GM19035 (cell line): ENCODE measurements around the gene BRAF.
"Not testable (repeated sequence)": the region's sequence is repeated elsewhere in the genome, so short reads cannot be mapped to it uniquely, and the experiment has no call there.

Experiments used
- ATAC-seq: cut with Tn5 transposase; IDR thresholded peaks from one replicate; pipeline ENCODE4 v1.9.1; 2021; ENCODE audit not compliant: unreplicated experiment

The BRAF gene

DNA sequence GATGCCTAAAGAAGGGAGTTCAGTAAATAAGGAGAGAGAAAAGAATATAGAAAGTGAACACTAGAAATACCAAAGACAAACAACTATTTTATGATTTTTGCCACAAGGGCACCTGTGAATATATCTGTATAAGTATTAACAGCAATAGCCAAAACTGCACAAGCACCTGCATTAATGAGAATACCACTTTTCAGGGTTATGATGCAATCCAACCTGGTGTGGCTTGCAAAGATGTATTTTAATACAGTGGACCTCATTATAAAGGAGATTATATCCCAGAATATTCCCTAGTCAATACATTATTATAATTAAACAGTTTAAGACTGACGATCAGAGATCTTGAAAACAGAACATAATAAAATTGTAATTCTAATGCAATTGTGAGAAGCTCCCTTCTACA, 4.0 kb downstream of the BRAF start:
- no peak for ATAC-seq

DNA sequence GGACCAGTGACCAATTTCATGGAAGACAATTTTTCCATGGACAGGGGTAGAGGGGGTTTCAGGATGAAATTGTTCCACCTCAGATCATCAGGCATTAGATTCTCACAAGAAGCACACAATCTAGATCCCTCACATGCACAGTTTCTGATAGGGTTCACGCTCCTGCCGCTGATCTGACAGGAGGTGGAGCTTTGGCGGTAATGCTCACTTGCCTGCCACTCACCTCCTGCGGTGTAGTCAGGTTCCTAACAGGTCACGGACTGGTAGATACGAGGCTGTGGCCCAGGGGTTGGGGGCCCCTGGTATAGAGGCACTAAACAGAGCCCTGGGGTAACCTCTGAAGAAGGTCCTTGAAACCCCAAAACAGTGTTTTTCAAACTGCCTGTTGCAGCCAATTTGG, 6.5 kb downstream of the BRAF start:
- ATAC-seq = no peak

DNA sequence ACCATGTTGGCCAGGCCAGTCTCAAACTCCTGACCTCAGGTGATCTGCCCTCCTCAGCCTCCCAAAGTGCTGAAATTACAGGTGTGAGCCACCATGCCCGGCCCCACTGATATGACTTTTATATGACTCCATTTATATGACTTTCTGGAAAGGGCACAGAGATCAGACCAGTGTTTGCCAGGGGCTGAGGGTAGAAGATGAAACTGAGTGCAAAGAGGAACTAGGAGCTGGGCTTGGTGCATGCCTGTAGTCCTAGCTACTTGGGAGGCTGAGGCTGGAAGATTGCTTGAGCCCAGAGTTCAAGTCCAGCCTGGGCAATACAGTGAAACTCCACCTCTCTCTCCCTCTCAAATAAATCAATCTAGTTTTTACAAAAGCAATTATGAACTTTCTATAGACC, 7.5 kb downstream of the BRAF start:
- no peak for ATAC-seq

DNA sequence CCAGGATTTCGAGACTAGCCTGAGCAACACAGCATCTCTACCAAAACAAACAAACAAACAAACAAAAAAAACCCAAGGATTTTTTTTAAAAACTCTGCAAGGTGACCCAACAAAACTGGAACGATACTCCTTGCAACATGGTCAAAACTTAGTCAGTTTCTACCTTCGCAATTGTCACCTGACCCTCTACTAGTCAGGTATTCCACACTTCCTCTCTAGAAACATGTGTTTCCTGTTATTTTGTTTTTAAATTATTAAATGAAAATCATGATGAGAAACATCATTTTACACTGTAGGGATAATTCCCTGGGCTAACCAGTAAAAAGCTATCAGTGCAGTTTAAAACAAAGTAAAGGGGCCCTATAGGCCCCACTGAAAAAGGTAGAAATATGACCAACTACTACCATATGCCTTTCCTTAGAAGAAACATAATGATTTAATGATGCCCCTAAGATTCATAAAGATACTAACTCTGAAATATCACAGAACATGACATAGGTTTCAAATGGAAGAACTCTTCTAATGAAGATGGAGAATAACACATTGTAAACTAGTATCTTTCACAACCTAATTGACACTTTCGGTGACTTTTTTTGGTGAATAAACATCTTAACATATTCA, 8.7 kb downstream of the BRAF start:
- no peak for ATAC-seq

DNA sequence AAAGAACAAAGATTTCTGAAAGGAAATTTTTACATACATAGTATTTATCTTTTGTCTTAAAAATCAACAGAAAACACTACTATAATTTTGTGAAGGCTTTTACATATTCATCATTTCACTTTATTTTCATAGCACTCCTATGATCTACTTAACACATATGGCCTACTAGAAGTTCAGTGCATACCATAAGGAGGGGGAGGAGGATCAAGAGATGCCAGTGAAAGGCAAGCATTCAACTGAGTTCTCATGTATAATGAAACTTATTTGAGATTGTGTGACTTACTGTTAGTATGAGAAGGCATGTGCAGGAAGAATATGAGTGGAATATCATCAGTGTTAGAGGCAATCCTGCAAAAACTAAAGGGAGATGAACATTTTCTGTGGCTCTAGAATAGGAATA, 10.6 kb downstream of the BRAF start:
- no peak for ATAC-seq

DNA sequence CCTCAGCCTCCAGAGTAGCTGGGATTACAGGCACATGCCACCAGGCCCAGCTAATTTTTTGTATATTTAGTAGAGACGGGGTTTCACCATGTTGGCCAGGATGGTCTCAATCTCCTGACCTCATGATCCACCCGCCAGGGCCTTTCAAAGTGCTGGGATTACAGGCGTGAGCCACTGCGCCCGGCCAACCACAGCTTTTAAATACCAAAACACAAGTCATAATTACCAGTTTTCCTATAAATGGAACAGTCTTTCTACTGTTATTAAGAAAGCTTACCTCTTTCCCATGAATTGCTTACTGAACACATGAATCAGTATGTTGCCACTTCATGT, 11.2 kb downstream of the BRAF start:
- not testable (repeated sequence) for ATAC-seq

DNA sequence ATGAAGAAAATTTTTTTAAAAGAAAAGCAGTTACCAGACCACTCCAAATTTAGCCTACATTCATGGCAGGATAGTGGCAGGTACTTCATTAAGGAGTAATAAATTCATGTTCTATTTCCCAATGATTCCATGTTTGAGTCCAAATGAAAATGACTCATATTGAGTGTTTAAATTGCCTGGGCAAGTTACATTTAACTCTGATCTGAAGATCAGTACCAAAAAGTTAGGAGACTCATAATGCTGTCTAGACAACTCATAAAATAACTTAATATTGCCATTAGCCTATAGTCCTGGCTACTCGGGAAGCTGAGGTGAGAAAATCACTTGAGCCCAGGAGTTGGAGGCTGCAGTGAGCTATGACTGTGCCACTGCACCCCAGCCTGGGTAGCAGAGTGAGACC, 13.0 kb downstream of the BRAF start:
- ATAC-seq = no peak

DNA sequence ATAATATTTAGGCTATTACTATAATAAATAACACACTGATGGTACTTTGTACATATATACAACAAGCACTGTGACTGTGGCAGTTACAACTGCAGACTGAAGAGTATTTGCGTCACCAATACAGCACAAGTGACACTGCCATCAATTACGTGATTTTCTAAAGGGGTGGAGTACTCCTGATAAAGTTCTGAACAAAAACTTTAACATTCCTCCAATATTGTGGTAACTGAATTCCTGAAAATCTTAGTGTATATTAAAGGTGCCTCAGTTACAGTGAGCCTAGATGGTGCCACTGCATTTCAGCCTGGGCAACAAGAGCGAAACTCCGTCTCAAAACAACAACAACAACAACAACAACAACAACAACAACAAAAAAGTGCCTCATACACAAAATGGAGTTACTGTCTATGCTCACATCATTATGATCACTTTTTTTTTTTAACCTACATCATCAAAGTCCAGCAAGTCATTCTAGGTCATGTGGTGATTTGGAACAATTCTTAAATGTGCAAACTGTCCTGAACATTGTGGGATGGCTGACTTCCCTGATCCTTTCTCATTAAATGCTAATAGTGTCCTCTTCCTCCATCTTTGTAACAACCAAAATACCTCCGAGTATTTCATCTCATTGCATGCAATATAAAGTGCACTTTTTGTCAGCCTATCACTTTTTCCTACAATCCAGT, 15.1 kb downstream of the BRAF start:
- ATAC-seq = no peak

DNA sequence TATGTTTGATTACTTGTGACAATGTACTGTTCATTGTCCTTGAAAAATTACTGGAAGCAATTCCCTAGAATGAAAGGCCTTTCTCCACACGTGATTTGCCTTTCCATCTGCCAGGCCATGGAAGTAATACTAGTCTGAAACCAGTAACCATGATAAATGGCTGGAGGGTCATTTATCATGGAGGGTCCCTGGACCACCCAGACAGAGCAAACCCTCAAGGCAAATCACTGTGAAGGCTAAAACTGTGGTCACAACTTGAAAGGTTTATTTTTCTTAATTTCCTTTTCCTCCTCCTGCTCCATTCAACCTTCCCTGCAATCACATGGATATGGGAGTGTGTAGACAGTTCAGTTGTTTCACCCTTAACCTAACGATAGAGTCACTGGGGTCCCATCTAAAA, 16.4 kb downstream of the BRAF start:
- ATAC-seq = no peak

DNA sequence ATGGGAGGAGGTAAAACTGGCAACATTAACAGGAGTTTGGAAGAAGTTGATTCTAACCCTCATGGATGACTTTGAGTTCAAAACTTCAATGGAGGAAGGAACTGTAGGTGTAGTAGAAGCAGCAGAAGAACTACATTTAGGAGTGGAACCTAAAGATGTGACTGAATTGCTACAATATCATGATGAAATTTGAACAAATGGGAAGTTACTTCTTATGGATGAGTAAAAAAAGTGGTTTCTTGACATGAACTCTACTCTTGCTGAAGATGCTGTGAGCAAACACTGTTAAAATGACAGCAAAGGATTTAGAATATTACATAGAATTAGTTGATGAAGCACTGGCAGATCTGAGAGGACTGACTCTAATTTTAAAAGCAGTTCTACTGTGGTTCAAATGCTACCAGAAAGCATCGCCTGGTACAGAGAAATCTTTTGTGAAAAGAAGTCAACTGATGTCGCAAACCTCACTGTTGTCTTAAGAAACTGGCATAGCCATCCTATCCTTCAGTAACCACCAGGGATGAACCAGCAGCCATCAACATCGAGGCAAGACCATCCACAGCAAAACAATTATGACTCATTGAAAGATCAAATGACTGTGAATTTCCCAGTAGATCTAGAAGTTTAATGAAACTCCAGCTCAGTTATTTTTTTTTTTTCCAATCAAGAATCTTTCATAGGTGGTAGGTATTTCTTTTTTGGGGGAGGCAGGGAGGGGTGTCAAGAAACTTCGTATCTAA, 20.8 kb downstream of the BRAF start:
- ATAC-seq = no peak

DNA sequence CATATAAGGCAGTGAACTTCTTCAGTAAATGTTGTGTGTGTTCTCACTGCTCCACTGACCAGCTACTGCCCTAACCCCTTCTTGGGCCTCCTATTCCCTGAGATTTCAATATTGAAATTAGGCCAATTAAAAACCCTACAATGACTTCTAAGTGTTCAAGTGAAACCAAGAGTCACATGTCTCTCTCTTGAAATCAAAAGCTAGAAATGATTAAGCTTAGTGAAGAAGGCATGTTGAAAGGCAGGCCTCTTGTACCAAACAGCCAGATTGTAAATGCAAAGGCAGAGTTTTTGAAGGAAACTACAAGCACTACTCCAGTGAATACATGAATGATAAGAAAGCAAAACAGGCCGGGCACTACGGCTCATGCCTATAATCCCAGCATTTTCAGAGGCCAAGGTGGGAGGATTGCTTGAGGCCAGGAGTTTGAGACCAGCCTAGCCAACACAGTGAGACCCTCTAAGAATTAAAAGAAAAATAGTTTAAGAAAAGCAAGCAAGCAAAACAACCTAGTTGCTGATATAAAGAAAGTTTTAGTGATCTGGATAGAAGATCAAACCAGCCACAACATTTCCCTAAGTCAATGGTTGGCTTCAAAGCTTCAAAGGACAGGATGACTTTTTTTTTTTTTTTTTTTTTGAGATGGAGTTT, 22.3 kb downstream of the BRAF start:
- peak; percentile 77 for ATAC-seq

DNA sequence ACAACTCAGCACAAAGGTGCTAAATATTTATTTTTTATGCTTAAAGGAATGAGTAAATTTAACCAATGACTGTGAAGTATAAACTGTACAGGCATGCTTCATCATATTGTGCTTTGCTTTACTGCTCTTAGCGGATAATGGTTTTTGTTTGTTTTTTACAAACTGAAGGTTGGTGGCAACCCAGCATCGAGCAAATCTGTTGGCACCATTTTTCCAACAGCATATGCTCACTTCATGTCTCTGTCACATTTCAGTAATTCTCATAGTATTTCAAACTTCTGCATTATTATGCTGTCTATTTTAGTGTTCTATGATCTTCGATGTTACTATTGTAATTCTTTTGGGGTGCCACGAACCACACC, 22.8 kb downstream of the BRAF start:
- ATAC-seq = no peak

DNA sequence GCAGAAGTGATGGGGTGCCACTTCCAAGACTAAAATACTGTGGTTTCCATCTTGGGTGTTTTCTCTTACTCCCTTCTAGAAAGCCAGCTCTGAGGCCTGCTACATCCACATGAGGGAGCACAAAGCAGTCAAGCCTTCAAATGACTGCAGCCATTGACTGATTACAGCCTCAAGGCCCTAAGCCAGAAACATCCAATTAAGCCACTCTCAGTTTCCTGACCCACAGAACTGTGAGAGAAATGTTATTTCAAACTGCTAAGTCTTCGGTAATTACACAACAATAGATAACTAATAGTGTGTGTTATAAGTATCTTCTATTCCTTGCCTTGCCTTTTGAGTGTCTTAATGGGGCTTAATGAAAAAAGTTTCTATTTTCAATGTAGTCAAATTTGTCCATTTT, 24.8 kb downstream of the BRAF start:
- no peak for ATAC-seq

DNA sequence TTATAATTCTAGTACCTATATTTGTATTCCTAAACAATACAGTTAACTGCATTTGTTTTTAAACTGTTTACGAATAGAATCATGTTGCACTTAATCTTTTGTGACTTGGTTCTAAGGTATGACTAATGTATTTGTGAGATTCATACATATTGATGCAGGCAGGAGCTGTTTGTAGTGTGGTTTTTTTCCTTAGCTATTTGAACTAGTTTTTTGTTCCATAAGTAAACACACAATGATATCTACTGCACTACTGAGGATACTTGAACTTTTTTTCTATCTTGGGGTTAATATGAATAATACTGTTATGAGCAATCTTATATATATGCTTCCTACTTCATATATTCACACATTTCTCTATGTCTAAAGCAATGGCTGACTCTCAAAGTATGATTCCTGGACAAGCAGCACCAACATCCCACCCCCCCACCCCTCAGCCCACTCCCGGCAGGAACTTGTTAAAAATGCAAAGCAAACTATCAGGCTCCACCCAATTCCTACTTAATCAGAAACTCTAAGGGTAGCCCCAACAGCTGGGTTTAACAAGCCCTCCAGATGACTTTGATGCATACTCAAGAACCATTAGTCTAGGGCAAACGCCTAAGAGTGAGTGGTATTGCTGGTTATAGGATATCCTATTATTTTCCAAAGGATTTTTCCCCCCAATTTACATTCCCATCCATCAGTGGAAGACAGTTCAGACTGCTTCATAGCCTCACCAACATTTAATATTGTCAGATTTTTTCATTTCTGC, 25.8 kb downstream of the BRAF start:
- no peak for ATAC-seq

DNA sequence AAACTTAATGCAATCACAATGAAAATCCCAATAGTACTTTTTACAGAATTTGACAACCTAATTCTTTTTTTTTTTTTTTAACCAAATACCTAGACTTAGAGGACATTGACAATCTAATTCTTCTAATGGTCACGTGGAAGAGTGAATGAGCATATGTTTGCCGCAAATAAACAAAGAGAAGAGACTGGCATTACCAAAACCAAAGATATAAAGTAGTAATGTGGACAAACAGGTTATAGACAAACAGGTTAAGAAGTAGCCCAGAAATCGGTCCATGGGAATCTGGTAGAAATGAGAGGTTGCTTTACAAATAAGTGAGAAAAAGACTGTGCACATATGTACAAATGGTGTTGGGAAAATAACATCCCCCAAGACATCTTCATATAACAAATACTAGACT, 27.7 kb downstream of the BRAF start:
- ATAC-seq = no peak

DNA sequence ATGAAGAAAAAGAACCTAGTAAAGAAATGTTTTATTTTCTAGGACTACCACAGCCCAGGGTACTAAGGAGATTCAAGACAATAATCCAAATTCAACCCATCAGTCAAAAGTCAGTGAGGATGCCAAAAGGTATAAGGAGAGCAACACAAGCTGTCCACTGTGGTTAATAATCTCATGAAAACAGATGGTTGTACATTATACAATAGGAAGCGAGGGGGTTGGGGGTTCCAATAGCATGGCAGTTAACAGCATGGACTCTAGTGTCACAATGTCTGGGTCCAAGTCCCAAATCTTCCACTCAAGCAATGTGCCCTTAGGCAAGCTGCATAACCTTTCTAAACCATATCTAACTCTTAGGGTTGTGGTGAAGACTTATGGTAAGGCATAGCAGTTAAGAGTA, 35.1 kb downstream of the BRAF start:
- ATAC-seq = no peak

DNA sequence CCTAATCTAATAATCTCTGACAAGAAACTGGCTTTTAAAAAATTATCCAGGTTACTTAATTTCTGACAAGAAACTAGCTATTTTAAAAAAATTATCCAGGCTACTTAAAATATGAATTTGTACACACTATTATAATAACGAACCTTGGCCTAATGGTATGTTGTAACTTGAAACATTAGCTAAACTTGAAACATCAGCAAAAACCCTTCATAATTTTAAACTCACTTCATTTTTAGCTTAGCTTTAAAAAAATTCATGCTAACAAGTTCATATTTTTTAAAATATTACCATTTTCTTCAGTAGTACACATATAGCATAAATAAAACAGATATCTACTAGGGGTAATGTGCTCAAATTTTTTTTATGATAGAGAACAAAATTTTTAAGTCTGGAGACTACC, 35.6 kb downstream of the BRAF start:
- no peak for ATAC-seq

DNA sequence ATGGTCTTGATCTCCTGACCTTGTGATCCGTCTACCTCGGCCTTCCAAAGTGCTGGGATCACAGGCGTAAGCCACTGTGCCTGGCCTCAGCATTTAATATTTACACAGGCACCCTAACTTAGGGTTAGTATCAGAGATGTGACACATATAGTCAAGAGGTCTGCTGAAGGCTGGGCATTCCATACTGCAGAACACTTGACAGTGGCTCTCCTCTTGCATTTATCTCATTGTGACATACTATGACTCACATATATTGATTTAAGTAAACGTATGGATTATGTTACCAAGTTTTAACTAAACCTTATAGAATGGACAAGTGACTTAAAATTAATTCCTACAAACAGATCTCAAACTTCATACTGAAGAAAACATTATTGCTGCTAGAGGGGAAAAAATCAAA, 36.6 kb downstream of the BRAF start:
- no peak for ATAC-seq

DNA sequence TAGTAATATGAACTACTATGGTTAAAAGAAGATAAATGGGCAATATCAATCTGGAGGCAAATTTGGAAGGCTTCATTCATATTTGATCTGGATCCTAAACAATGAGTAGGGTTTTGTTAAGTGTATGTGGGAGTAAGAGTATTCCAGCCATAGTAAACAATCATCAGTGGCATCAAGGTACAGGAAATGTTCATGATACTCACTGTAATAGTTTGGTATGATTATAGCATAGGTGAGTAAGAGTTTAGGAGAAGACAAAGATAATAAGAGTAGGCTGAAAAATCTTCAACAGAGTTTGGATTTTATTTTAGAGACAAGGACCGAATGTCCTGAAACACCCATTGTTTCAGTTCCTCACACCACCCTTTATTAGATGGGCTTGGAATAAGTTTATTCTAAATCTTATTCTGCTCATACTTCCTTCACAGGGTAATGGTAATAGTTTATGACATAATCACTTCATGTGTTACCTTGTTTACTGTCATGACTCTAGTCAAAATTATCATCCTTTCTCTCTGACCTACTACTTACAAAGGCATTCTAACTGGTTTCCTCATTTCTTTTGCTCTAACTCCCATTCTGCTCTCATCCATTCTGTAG, 38.9 kb downstream of the BRAF start:
- ATAC-seq = no peak

DNA sequence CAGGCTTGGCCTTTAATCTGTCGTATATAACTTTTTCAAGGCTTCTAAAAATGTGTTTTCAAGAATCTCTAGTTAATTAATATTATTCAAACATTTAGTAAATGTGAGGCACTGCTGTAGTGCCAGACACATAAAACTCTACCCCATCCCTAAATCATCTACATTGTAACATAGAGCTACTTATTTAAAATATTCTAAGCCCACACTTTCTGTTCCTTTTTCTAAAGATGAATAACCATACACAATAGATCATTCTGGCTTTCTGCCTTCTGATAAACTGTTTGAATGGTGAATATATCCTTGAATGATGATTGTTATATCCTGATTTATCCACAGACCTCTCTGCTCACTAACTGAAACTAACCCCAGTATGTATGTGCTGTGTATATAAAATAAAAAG, 41.4 kb downstream of the BRAF start:
- no peak for ATAC-seq

DNA sequence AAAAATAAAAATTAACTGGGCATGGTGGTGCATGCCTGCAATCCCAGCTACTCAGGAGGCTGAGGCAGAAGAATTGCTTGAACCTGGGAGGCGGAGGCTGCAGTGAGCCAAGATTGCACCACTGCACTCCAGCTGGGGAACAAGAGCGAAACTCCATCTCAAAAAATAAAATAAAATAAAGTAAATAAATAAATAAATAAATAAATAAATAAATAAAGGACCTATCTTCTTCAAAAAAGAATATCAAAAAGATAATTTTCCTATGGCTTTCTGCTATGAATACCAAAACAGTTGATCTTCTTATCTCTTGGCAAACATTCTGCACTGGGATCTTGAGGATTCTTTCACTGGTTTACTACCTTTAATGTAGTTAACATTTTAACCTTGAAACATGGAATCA, 41.9 kb downstream of the BRAF start:
- not testable (repeated sequence) for ATAC-seq
